Smooth muscle cell (in vitro differentiated cells): ENCODE data around the gene CPVL. TPM values are rescaled to one million over a fixed set of nuclear protein-coding genes. Genes with fewer than 3 reads are reported as not detected.
A peak's percentile ranks its signal among the peaks of the same experiment; 100 is the strongest.

ENCODE experiments used
- DNase-seq: peaks from one replicate; lab custom pipeline; 2025; ENCODE audit not compliant: unreplicated experiment; lab: John Stamatoyannopoulos, UW
- H2AFZ ChIP-seq: fragments of 200-600 bp; sonication (generic); 2 replicates; pipeline ENCODE4 v1.6.0; 2016; ENCODE audit warnings: antibody characterized with exemption, low read depth, mild to moderate bottlenecking
- H3F3A ChIP-seq: fragments of 200-600 bp; sonication (generic); 2 replicates; pipeline ENCODE4 v1.6.0; 2017; ENCODE audit warnings: antibody characterized with exemption, low read depth
- H3K27ac ChIP-seq: fragments of 200-600 bp; sonication (generic); 2 replicates; pipeline ENCODE4 v1.5.1; 2016; ENCODE audit warnings: low read depth, mild to moderate bottlenecking
- H3K27me3 ChIP-seq: fragments of 200-600 bp; sonication (generic); 2 replicates; pipeline ENCODE4 v1.6.1; 2016; ENCODE audit warnings: low read depth, mild to moderate bottlenecking
- H3K36me3 ChIP-seq: fragments of 200-600 bp; sonication (generic); 2 replicates; pipeline ENCODE4 v1.5.1; 2016; ENCODE audit warnings: low read depth
- H3K4me1 ChIP-seq: fragments of 200-600 bp; sonication (generic); 2 replicates; pipeline ENCODE4 v1.5.1; 2016; ENCODE audit warnings: low read depth
- H3K4me2 ChIP-seq: fragments of 200-600 bp; sonication (generic); 2 replicates; pipeline ENCODE4 v1.6.0; 2016; ENCODE audit warnings: mild to moderate bottlenecking
- H3K4me3 ChIP-seq: fragments of 200-600 bp; sonication (generic); 2 replicates; pipeline ENCODE4 v1.5.1; 2016; ENCODE audit warnings: mild to moderate bottlenecking
- H3K79me2 ChIP-seq: fragments of 200-600 bp; sonication (generic); 2 replicates; pipeline ENCODE4 v1.6.0; 2016; ENCODE audit warnings: low read depth, mild to moderate bottlenecking
- H3K9ac ChIP-seq: fragments of 200-600 bp; sonication (generic); 2 replicates; pipeline ENCODE4 v1.6.0; 2016; ENCODE audit warnings: low read depth
- H3K9me3 ChIP-seq: fragments of 200-600 bp; sonication (generic); replicated peaks from 2 replicates; pipeline ENCODE4 v1.5.1; 2016; ENCODE audit warnings: low read depth
- H4K20me1 ChIP-seq: fragments of 200-600 bp; sonication (generic); 2 replicates; pipeline ENCODE4 v1.6.0; 2016; ENCODE audit warnings: low read depth
- WGBS: methylation state at CpG from one replicate; pipeline ENCODE4 v1.1.7; 2016; ENCODE audit warnings: low lambda C conversion rate; 5-methylcytosine and 5-hydroxymethylcytosine counted together
- polyA plus RNA-seq: library from polyadenylated mRNA; unstranded; fragments of >200 nt; fragmentation: Nextera tagmentation; extraction: Ambion mirVana; gene quantifications from 2 replicates; pipeline ENCODE4 v1.2.1, GENCODE V29; 2016
- total RNA-seq: library from RNA; depleted of rRNA; stranded (reverse); fragments of >200 nt; gene quantifications from 2 replicates; pipeline ENCODE4 v1.2.3, GENCODE V29; 2014
- TF ChIP-seq, protein P1 (sequence below): fragments of 200-600 bp; sonication (generic); IDR thresholded peaks from 2 replicates; pipeline ENCODE4 v1.5.1; 2017; ENCODE audit warnings: borderline replicate concordance, mild to moderate bottlenecking, antibody characterized with exemption; ENCODE audit not compliant: insufficient read depth, poor library complexity, severe bottlenecking

CPVL gene
- total and polyA plus RNA-seq, 2 experiments from 2014 or later, result 7.2 to 29.8 TPM

- no peak for DNase-seq
- Histone ChIP-seq H3K27me3 (peaks cover 4% of the 10 kb centered on the region), H2AFZ (no peak overlapping the region), H3F3A (peaks cover 1% of the 10 kb centered on the region), H3K9ac (no peak overlapping the region), H3K4me1 (no peaks in the 10 kb centered on the region), H3K4me2 (no peak overlapping the region), H3K9me3 (no peaks in the 10 kb centered on the region), H3K36me3 (no peaks in the 10 kb centered on the region), H3K4me3 (no peak overlapping the region), H3K27ac (no peak overlapping the region), H3K79me2 (no peaks in the 10 kb centered on the region), H4K20me1 (no peaks in the 10 kb centered on the region)
- WGBS, result 79% methylated on average over 2 of the region's 2 CpGs
- TF ChIP-seq, protein P1, sequence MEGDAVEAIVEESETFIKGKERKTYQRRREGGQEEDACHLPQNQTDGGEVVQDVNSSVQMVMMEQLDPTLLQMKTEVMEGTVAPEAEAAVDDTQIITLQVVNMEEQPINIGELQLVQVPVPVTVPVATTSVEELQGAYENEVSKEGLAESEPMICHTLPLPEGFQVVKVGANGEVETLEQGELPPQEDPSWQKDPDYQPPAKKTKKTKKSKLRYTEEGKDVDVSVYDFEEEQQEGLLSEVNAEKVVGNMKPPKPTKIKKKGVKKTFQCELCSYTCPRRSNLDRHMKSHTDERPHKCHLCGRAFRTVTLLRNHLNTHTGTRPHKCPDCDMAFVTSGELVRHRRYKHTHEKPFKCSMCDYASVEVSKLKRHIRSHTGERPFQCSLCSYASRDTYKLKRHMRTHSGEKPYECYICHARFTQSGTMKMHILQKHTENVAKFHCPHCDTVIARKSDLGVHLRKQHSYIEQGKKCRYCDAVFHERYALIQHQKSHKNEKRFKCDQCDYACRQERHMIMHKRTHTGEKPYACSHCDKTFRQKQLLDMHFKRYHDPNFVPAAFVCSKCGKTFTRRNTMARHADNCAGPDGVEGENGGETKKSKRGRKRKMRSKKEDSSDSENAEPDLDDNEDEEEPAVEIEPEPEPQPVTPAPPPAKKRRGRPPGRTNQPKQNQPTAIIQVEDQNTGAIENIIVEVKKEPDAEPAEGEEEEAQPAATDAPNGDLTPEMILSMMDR, result no peak
Observed at GRCh38 chr7:29107056-29107455, 39.3 kb downstream of the CPVL start.

DNA sequence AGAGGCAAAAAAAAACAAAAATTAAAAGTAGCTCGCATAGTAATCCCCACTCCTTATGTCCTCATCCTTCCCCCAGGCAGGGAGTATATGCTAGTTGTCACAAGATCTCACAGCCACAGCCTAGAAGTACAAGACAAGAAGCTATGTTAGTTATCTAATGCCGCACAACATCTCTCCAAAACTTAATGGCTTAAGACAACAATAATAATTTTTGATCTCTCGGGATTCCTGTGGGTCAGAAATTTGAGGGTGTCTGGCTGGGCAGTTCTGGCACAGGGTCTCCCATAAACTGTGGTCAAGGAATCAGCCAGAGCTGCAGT, 39.7 kb downstream of the CPVL start:
- Histone ChIP-seq H4K20me1 (no peaks in the 10 kb centered on the region), H3K27ac (no peak overlapping the region), H3K9ac (no peak overlapping the region), H3K4me2 (no peak overlapping the region), H3F3A (peaks cover 4% of the 10 kb centered on the region), H2AFZ (no peak overlapping the region), H3K79me2 (no peaks in the 10 kb centered on the region), H3K27me3 (peaks cover 4% of the 10 kb centered on the region), H3K9me3 (no peaks in the 10 kb centered on the region), H3K36me3 (no peaks in the 10 kb centered on the region), H3K4me3 (no peak overlapping the region), H3K4me1 (no peaks in the 10 kb centered on the region)
- DNase-seq, result no peak
- WGBS, result 70% methylated on average over 3 of the region's 3 CpGs
- TF ChIP-seq, protein P1, result no peak

GRCh38 chr7:29105752-29106668, 40.3 kb downstream of the CPVL start:
- peaks cover 4% of the 10 kb centered on the region for H3K27me3 ChIP-seq
- H3K36me3 ChIP-seq, result no peaks in the 10 kb centered on the region
- no peak overlapping the region for H3K27ac ChIP-seq
- no peak overlapping the region for H3K4me3 ChIP-seq
- H3K79me2 ChIP-seq, result no peaks in the 10 kb centered on the region
- no peak overlapping the region for H2AFZ ChIP-seq
- TF ChIP-seq, protein P1, result peak; percentile 80
- no peak for DNase-seq
- peaks cover 4% of the 10 kb centered on the region for H3F3A ChIP-seq
- no peaks in the 10 kb centered on the region for H3K9me3 ChIP-seq
- 73% methylated on average over 4 of the region's 4 CpGs for WGBS
- H4K20me1 ChIP-seq, result no peaks in the 10 kb centered on the region
- H3K4me2 ChIP-seq, result no peak overlapping the region
- H3K4me1 ChIP-seq, result no peaks in the 10 kb centered on the region
- H3K9ac ChIP-seq, result no peak overlapping the region

DNA sequence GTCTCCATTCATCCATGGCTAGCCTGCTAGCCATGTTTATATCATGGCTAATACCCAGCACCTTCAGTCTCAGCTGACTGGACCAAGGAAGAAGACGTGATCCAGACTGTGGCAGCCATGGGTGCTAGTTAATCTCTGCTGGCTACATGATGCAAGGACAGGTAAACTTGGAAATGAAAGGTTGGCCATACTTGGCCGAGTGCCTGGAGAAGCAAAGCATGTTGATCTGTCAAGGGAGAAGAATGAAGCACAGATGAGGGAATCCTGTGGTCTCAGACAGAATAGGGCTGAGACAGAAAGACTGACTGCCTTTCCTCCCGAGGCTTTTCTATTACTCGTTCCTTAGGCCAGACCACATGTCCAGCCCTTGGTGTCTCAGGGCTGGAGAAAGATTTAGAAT, 41.1 kb downstream of the CPVL start:
- Histone ChIP-seq H3K4me2 (no peak overlapping the region), H3K79me2 (no peaks in the 10 kb centered on the region), H3K27ac (no peak overlapping the region), H2AFZ (no peak overlapping the region), H3K9me3 (no peaks in the 10 kb centered on the region), H3F3A (peaks cover 4% of the 10 kb centered on the region), H3K9ac (no peak overlapping the region), H3K36me3 (no peaks in the 10 kb centered on the region), H3K4me3 (no peak overlapping the region), H3K4me1 (no peaks in the 10 kb centered on the region), H3K27me3 (peaks cover 4% of the 10 kb centered on the region), H4K20me1 (no peaks in the 10 kb centered on the region)
- 75% methylated on average over 4 of the region's 4 CpGs for WGBS
- TF ChIP-seq, protein P1, result no peak
- DNase-seq, result no peak
